Loucy (cell line): ENCODE results near the gene SYT8.

Source experiments
- H2AFZ ChIP-seq: fragments of 200-600 bp; sonication (generic); 2 replicates; pipeline ENCODE4 v1.6.0; 2016; ENCODE audit warnings: antibody characterized with exemption, mild to moderate bottlenecking, low read length, moderate library complexity
- H3F3A ChIP-seq: fragments of 200-600 bp; 2 replicates; pipeline ENCODE4 v1.6.0; 2016; ENCODE audit warnings: antibody characterized with exemption, low read depth, mild to moderate bottlenecking
- H3K27me3 ChIP-seq: fragments of 200-600 bp; sonication (generic); 2 replicates; pipeline ENCODE4 v1.6.1; 2014; ENCODE audit warnings: low read length, mild to moderate bottlenecking; ENCODE audit not compliant: insufficient read depth, poor library complexity, severe bottlenecking
- H3K36me3 ChIP-seq: fragments of 200-600 bp; sonication (generic); 2 replicates; pipeline ENCODE4 v1.6.1; 2016; ENCODE audit warnings: low read length; ENCODE audit not compliant: insufficient read depth
- H3K4me1 ChIP-seq: fragments of 200-600 bp; sonication (generic); 2 replicates; pipeline ENCODE4 v1.5.1; 2014; ENCODE audit warnings: low read length, mild to moderate bottlenecking; ENCODE audit not compliant: insufficient read depth, poor library complexity, severe bottlenecking
- H3K4me2 ChIP-seq: fragments of 200-600 bp; sonication (generic); 2 replicates; pipeline ENCODE4 v1.6.0; 2014; ENCODE audit warnings: antibody characterized with exemption, low read length, low read depth, mild to moderate bottlenecking; ENCODE audit not compliant: poor library complexity, severe bottlenecking
- H3K4me3 ChIP-seq: fragments of 200-600 bp; sonication (generic); 2 replicates; pipeline ENCODE4 v1.5.1; 2014; ENCODE audit warnings: low read length, mild to moderate bottlenecking, mixed read lengths; ENCODE audit not compliant: poor library complexity, severe bottlenecking
- H3K79me2 ChIP-seq: fragments of 200-600 bp; sonication (generic); 2 replicates; pipeline ENCODE4 v1.6.1; 2014; ENCODE audit warnings: low read length; ENCODE audit not compliant: insufficient read depth
- H3K9ac ChIP-seq: fragments of 200-600 bp; sonication (generic); 2 replicates; pipeline ENCODE4 v1.6.0; 2014; ENCODE audit warnings: mild to moderate bottlenecking, low read depth, low read length, moderate library complexity; ENCODE audit not compliant: poor library complexity, severe bottlenecking
- H3K9me2 ChIP-seq: fragments of 200-600 bp; sonication (generic); replicated peaks from 2 replicates; pipeline ENCODE4 v1.6.1; 2016; ENCODE audit warnings: low read depth, low read length, mixed read lengths
- H3K9me3 ChIP-seq: fragments of 200-600 bp; sonication (generic); 2 replicates; pipeline ENCODE4 v1.6.1; 2014; ENCODE audit warnings: mild to moderate bottlenecking, antibody characterized with exemption, low read length, low read depth; ENCODE audit not compliant: insufficient read depth
- H4K20me1 ChIP-seq: fragments of 200-600 bp; sonication (generic); 2 replicates; pipeline ENCODE4 v1.6.0; 2014; ENCODE audit warnings: antibody characterized with exemption, low read length, mild to moderate bottlenecking; ENCODE audit not compliant: insufficient read depth, poor library complexity, severe bottlenecking
- CTCF ChIP-seq: fragments of 200-600 bp; sonication (generic); conservative IDR thresholded peaks from 2 replicates; pipeline ENCODE4 v1.5.1; 2014; ENCODE audit warnings: mild to moderate bottlenecking, antibody characterized with exemption, low read length
- EZH2phosphoT487 ChIP-seq: fragments of 200-600 bp; IDR thresholded peaks from 2 replicates; pipeline ENCODE4 v1.6.1; 2018; ENCODE audit warnings: antibody characterized with exemption, mild to moderate bottlenecking, moderate library complexity, borderline replicate concordance

SYT8 gene

GRCh38 chr11:1879342-1879940, 44.7 kb downstream of the SYT8 start:
- Histone ChIP-seq H3K4me1 (peaks cover 8% of the 10 kb centered on the region), H3K4me2 (no peak overlapping the region), H3F3A (no peaks in the 10 kb centered on the region), H3K79me2 (peaks cover 7% of the 10 kb centered on the region; the same call in 1 of the 2 replicates), H3K4me3 (no peak overlapping the region), H3K27me3 (no peaks in the 10 kb centered on the region), H3K9me2 (no peaks in the 10 kb centered on the region), H2AFZ (no peak overlapping the region), H4K20me1 (peaks cover 4% of the 10 kb centered on the region), H3K9me3 (no peaks in the 10 kb centered on the region), H3K9ac (no peak overlapping the region), H3K36me3 (peaks cover 8% of the 10 kb centered on the region; the same call in 1 of the 2 replicates)
- TF ChIP-seq EZH2phosphoT487 = no peak
- no peak for TF ChIP-seq CTCF

- no peaks in the 10 kb centered on the region for H3K27me3 ChIP-seq
- no peak overlapping the region for H3K4me3 ChIP-seq
- TF ChIP-seq CTCF (no peak), EZH2phosphoT487 (no peak)
- peaks cover 8% of the 10 kb centered on the region for H3K4me1 ChIP-seq
- peaks cover 1% of the 10 kb centered on the region for H4K20me1 ChIP-seq
- no peaks in the 10 kb centered on the region for H3K9me3 ChIP-seq
- H3F3A ChIP-seq = no peaks in the 10 kb centered on the region
- no peak overlapping the region for H3K9ac ChIP-seq
- H3K9me2 ChIP-seq = no peaks in the 10 kb centered on the region
- peaks cover 15% of the 10 kb centered on the region; the same call in 1 of the 2 replicates for H3K36me3 ChIP-seq
- peaks cover 7% of the 10 kb centered on the region; the same call in 1 of the 2 replicates for H3K79me2 ChIP-seq
- H3K4me2 ChIP-seq = no peak overlapping the region
- no peak overlapping the region for H2AFZ ChIP-seq
Measured at GRCh38 chr11:1879941-1880720, 45.3 kb downstream of the SYT8 start.

GRCh38 chr11:1880746-1881441, 46.1 kb downstream of the SYT8 start:
- no peak overlapping the region for H3K4me2 ChIP-seq
- peaks cover 22% of the 10 kb centered on the region; the same call in 1 of the 2 replicates for H3K36me3 ChIP-seq
- no peak overlapping the region for H3K4me3 ChIP-seq
- peaks cover 8% of the 10 kb centered on the region for H3K4me1 ChIP-seq
- no peaks in the 10 kb centered on the region for H4K20me1 ChIP-seq
- no peaks in the 10 kb centered on the region for H3K9me3 ChIP-seq
- H2AFZ ChIP-seq = no peak overlapping the region
- TF ChIP-seq CTCF (no peak), EZH2phosphoT487 (no peak)
- H3F3A ChIP-seq = no peaks in the 10 kb centered on the region
- H3K79me2 ChIP-seq = peaks cover 7% of the 10 kb centered on the region; the same call in 1 of the 2 replicates
- no peaks in the 10 kb centered on the region for H3K9me2 ChIP-seq
- H3K27me3 ChIP-seq = no peaks in the 10 kb centered on the region
- no peak overlapping the region for H3K9ac ChIP-seq
